Activated CD4-positive, alpha-beta T cell treated with anti-CD3 and anti-CD28 coated beads for 36 hours (primary cell): ENCODE data around the gene NGB. TPM values are rescaled to one million over a fixed set of nuclear protein-coding genes. Genes with fewer than 3 reads are reported as not detected.

Experiments used
- ATAC-seq: fragments of 200-7000 bp; cut with Tn5 transposase; one replicate; pipeline ENCODE4 v1.10.0; 2021; ENCODE audit warnings: mild to moderate bottlenecking, moderate library complexity
- CTCF ChIA-PET: fragments of 350-600 bp; sonication (Branson Sonifier 250); formaldehyde crosslinking; loops from one replicate; lab custom pipeline; 2021; ENCODE audit warnings: antibody characterized with exemption; lab: Charles Lee
- POLR2A ChIA-PET: fragments of 350-600 bp; sonication (Branson Sonifier 250); formaldehyde crosslinking; loops from one replicate; lab custom pipeline; 2021; ENCODE audit warnings: antibody characterized with exemption, inconsistent platforms; lab: Charles Lee
- DNase-seq: peaks from one replicate; pipeline ENCODE4 v3.0.0-alpha.2; 2020
- H3K27ac Mint-ChIP-seq: one replicate; pipeline ENCODE4 v1.8.0; 2021; ENCODE audit warnings: mixed read lengths
- H3K27me3 Mint-ChIP-seq: one replicate; pipeline ENCODE4 v1.8.0; 2021; ENCODE audit warnings: mixed read lengths
- H3K36me3 Mint-ChIP-seq: one replicate; pipeline ENCODE4 v1.8.0; 2021; ENCODE audit warnings: low read depth, mixed read lengths
- H3K4me1 Mint-ChIP-seq: one replicate; pipeline ENCODE4 v1.8.0; 2021; ENCODE audit warnings: mixed read lengths
- H3K4me3 Mint-ChIP-seq: one replicate; pipeline ENCODE4 v1.8.0; 2021; ENCODE audit warnings: mild to moderate bottlenecking, moderate library complexity, mixed read lengths
- H3K9me3 Mint-ChIP-seq: one replicate; pipeline ENCODE4 v1.8.0; 2021; ENCODE audit warnings: low read depth, mixed read lengths
- intact Hi-C, 2 experiments: fragments of 100-400 bp; cut with DNase I in 1 of 2; cut with micrococcal nuclease in 1 of 2; formaldehyde crosslinking; loops; one replicate each; pipeline versions ENCODE4 v1.14.2 to v1.15.1; 2022 to 2024; cut with DNase I, micrococcal nuclease
- total RNA-seq, 2 experiments: library from RNA; stranded (reverse); gene quantifications; one replicate each; pipeline ENCODE4 v1.2.3, GENCODE V29; 2021

The NGB gene
- total RNA-seq, 2 experiments from 2014 or later = not detected

DNA sequence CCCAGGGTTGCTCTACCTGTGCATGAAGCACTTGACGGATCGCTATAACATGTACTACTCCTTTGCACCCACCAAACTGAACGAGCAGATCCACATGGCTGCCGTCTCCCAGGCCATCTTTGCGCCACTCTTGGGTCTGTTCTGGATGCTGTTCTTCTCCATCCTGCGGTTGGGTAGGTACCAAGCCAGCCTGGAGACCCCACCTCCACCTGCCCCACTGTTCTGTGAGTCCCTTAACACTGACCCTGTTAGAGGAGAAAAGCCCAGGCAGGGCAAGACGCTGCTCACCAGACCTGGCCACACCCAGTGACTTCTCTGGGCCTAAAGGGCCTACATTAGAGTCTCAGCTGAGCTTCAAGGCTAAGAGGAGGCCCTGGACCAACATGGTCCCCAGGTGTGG, 21.7 kb downstream of the NGB start:
- intact Hi-C loops = no loop called here
- CTCF ChIA-PET = interaction anchor here (1.2 kb wide), 1 partner anchor 96 kb away, joined by 4 read pairs; no protein-coding TSS in a partner anchor
- no peaks in the 10 kb centered on the region for H3K4me1 Mint-ChIP-seq
- ATAC-seq (no peak), DNase-seq (no peak)
- no peaks in the 10 kb centered on the region for H3K27me3 Mint-ChIP-seq
- no peak overlapping the region for H3K4me3 Mint-ChIP-seq
- POLR2A ChIA-PET = no interaction called here
- no peaks in the 10 kb centered on the region for H3K36me3 Mint-ChIP-seq
- no peaks in the 10 kb centered on the region for H3K9me3 Mint-ChIP-seq
- H3K27ac Mint-ChIP-seq = no peak overlapping the region

DNA sequence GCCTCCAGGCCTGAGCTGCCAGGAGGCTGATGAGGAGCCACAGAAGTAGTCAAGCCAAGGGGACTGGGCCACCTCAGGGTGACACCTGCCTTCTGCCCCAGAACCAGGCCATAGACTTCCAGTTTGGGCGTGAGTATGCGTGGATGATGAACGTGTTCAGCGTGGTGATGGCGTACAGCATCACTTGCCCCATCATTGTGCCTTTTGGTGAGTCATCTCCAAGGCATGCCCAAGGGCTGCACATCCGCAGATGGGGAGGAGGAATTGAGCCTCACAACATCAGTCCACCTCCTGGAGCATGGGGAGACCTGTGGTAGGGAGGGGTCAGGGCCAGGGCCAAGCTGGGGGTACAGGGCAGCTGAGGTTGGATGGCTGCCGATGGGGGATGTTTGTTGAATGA, 22.3 kb downstream of the NGB start:
- no peak for ATAC-seq
- intact Hi-C loops = no loop called here
- Mint-ChIP-seq H3K4me1 (no peaks in the 10 kb centered on the region), H3K27ac (no peak overlapping the region), H3K4me3 (no peak overlapping the region), H3K9me3 (no peaks in the 10 kb centered on the region), H3K27me3 (no peaks in the 10 kb centered on the region), H3K36me3 (no peaks in the 10 kb centered on the region)
- ChIA-PET POLR2A (no interaction called here), CTCF (no interaction called here)
- DNase-seq = no peak

DNA sequence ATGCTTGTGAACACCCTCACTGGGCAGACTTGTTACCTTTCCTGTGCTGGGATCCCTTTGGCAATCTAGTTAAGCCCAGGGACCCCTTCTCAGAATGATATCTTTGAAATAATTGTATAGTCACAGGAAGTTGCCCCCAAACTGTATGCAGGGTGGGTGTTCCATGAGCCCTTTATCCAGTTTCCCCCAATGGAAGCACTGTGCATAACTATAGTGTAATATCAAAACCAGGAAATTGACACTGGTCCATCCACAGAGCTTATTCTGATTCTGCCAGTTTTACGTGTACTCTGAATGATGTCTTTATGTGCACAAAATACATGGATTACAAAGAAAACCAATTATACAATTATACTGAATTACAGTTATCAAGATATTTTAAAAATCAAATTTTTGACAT, 24.2 kb downstream of the NGB start:
- CTCF ChIA-PET = interaction anchor here (0.6 to 0.8 kb wide), 2 partner anchors 537 to 1687 kb away, joined by 3 to 5 read pairs; no protein-coding TSS in a partner anchor
- DNase-seq (no peak), ATAC-seq (no peak)
- Mint-ChIP-seq H3K4me3 (no peak overlapping the region), H3K4me1 (no peaks in the 10 kb centered on the region), H3K27ac (no peak overlapping the region), H3K27me3 (no peaks in the 10 kb centered on the region), H3K9me3 (no peaks in the 10 kb centered on the region), H3K36me3 (no peaks in the 10 kb centered on the region)
- intact Hi-C loops = no loop called here
- POLR2A ChIA-PET = no interaction called here

DNA sequence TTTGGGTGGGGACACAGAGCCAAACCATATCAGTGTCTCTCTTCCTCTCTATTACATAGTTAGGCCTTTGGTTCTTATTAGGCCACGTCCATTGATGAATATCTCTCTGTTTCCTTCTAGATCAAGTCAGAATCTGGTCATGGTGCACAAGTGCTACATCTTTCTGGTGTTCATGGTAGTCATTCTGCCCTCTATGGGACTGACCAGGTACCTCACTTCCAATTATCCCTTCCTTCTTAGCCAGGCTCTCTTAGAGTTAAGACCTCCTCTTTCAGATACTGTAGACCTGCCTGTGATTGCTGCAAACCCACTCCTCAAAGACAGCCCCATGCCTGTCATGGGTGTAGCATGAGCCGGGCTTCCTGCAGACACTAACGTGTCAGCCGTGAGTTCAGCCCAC, 25.2 kb downstream of the NGB start:
- intact Hi-C loops = no loop called here
- H3K9me3 Mint-ChIP-seq = no peaks in the 10 kb centered on the region
- DNase-seq (no peak), ATAC-seq (no peak)
- no peaks in the 10 kb centered on the region for H3K36me3 Mint-ChIP-seq
- H3K4me3 Mint-ChIP-seq = no peak overlapping the region
- no peaks in the 10 kb centered on the region for H3K4me1 Mint-ChIP-seq
- no peak overlapping the region for H3K27ac Mint-ChIP-seq
- CTCF ChIA-PET = interaction anchor here (0.8 kb wide), 1 partner anchor 1686 kb away, joined by 5 read pairs; no protein-coding TSS in a partner anchor
- no peaks in the 10 kb centered on the region for H3K27me3 Mint-ChIP-seq
- POLR2A ChIA-PET = no interaction called here

DNA sequence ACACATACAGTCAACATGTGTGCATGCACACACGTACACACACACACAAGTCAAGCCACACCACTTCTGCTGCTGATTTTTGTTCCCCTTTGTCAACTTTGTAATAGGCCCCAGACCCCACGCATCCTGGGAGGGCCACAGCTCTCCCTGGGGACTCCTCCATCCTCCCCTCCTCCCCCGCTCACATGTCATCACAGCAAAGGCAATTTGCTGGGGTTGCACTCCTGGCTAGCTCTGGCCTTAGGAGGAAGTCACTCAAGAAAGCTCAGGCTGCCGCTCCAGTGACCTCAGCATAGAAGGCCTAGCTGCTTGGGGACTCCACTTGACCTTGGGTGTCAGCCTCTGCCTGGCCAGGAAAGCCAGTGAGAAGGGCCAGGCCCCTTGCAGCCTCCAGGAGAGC, 27.2 kb downstream of the NGB start:
- CTCF ChIA-PET = no interaction called here
- DNase-seq (no peak), ATAC-seq (no peak)
- no peak overlapping the region for H3K4me3 Mint-ChIP-seq
- H3K9me3 Mint-ChIP-seq = no peaks in the 10 kb centered on the region
- H3K36me3 Mint-ChIP-seq = no peaks in the 10 kb centered on the region
- no peaks in the 10 kb centered on the region for H3K27me3 Mint-ChIP-seq
- POLR2A ChIA-PET = no interaction called here
- H3K27ac Mint-ChIP-seq = no peak overlapping the region
- H3K4me1 Mint-ChIP-seq = no peaks in the 10 kb centered on the region
- intact Hi-C loops = no loop called here

DNA sequence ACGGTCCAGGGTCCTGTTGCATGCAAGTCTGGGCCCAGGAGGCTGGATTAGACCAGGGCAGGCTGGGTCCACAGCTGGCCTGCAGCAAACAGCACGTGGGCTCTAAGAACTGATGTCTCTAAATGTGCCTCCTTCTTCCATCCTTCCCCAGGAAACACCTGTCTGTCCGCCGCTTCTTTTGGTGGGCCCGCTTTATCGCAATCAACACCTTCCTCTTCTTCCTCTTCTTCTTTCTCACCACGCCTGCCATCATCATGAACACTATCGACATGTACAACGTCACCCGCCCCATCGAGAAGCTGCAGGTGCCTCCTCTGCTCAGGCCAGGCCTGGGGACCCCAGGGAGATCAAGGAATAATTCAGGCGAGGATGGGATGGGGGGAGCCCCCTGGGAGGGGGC, 28.3 kb downstream of the NGB start:
- H3K4me3 Mint-ChIP-seq = no peak overlapping the region
- ATAC-seq (no peak), DNase-seq (no peak)
- H3K27me3 Mint-ChIP-seq = no peaks in the 10 kb centered on the region
- ChIA-PET CTCF (interaction anchor here (0.7 kb wide), 1 partner anchor 100 kb away, joined by 4 read pairs; no protein-coding TSS in a partner anchor), POLR2A (no interaction called here)
- no peak overlapping the region for H3K27ac Mint-ChIP-seq
- intact Hi-C loops = no loop called here
- no peaks in the 10 kb centered on the region for H3K4me1 Mint-ChIP-seq
- no peaks in the 10 kb centered on the region for H3K36me3 Mint-ChIP-seq
- H3K9me3 Mint-ChIP-seq = no peaks in the 10 kb centered on the region

DNA sequence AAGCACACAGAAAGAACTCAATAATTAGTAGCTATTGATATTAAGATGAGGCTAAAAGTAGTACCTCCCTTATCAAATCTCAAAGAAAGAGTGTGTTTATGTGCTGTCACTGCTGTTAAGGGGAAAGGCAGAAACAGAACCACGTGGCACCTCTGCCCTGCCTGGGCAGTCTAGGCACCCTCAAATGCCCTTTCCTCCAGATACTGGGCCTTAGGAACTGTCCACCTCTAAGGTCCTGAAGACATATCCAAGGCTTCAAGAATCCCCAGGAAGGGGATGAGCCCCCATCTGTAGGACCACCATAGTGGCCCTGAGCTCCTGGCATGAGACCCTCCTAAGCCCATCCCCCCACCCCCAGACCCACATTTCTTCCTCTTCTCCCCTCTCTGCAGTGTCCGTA, 29.1 kb downstream of the NGB start:
- H3K27me3 Mint-ChIP-seq = no peaks in the 10 kb centered on the region
- ChIA-PET POLR2A (no interaction called here), CTCF (interaction anchor here (0.7 kb wide), 1 partner anchor 100 kb away, joined by 4 read pairs; no protein-coding TSS in a partner anchor)
- no peak overlapping the region for H3K4me3 Mint-ChIP-seq
- no peak overlapping the region for H3K27ac Mint-ChIP-seq
- ATAC-seq (no peak), DNase-seq (no peak)
- intact Hi-C loops = no loop called here
- H3K4me1 Mint-ChIP-seq = no peaks in the 10 kb centered on the region
- H3K36me3 Mint-ChIP-seq = no peaks in the 10 kb centered on the region
- no peaks in the 10 kb centered on the region for H3K9me3 Mint-ChIP-seq

DNA sequence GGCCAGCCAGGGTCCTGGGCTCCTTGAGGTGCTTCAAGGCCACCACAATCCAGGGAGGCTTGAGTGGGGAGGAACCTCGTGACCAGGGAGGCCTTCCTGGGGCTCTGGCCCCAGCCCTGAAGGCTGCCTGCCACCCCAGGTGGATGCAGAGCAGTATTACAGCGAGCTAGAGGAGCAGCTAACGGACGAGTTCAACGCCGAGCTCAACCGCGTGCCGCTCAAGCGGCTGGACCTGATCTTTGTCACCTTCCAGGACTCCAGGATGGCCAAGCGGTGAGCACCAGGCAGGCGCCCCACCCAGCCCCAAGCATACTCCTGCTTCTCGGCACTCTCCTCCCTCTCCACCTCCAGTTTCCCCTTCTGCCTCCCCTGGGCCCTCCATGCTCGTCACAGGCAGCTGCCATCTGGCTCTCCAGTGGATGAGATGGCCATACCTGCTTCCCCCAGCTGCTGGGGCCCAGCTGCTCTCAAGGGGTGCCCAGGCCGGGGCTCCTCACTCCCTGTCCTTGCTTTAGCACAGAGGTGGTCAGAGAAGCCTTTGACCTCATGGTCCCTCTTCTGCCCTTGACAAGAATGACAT, 30.6 kb downstream of the NGB start:
- intact Hi-C loops = no loop called here
- Mint-ChIP-seq H3K36me3 (no peaks in the 10 kb centered on the region), H3K27ac (no peak overlapping the region), H3K4me3 (no peak overlapping the region), H3K4me1 (no peaks in the 10 kb centered on the region), H3K27me3 (no peaks in the 10 kb centered on the region), H3K9me3 (no peaks in the 10 kb centered on the region)
- no peak for ATAC-seq
- ChIA-PET POLR2A (no interaction called here), CTCF (no interaction called here)
- DNase-seq = no peak

DNA sequence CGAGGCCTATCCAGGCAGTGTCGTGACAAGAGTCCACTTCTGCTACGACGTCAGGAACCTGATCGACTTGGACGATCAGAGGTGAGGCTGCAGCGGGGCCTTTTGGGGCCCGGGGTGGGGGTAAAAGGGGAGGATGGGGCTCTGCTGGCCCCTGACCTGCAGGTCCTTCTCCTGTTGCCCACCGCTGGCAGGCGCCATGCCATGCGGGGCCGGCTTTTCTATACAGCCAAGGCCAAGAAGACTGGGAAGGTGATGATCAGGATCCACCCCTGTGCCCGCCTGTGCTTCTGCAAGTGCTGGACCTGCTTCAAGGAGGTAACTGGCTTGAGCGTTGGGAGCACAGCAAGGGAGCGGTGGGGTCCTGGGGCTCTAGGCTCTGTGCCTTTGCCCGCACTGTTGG, 31.6 kb downstream of the NGB start:
- no peaks in the 10 kb centered on the region for H3K27me3 Mint-ChIP-seq
- CTCF ChIA-PET = interaction anchor here (0.6 kb wide), 1 partner anchor 429 kb away, joined by 4 read pairs; no protein-coding TSS in a partner anchor
- no peak overlapping the region for H3K27ac Mint-ChIP-seq
- DNase-seq (no peak), ATAC-seq (no peak)
- no peaks in the 10 kb centered on the region for H3K9me3 Mint-ChIP-seq
- intact Hi-C loops = no loop called here
- no peaks in the 10 kb centered on the region for H3K4me1 Mint-ChIP-seq
- POLR2A ChIA-PET = no interaction called here
- H3K4me3 Mint-ChIP-seq = no peak overlapping the region
- H3K36me3 Mint-ChIP-seq = no peaks in the 10 kb centered on the region

DNA sequence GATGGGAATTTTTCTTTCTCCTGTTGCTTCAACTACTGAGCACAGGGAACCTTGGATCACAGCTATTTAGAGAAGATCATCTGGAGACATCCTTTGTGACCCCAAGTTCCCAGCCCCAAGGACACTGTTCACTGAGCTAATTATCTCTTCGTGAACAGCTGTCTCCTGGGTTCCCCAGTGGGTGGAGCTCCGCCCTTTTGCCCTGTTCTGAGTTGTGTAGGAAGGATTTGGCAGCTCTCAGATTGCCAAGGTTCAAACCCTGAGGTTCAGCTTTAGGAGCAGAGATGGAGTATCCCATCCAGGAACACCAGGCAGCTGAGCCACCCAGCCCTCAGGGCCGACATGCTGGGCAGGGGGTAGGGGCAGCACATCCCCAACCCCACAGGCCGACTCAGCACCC, 32.0 kb downstream of the NGB start:
- DNase-seq (no peak), ATAC-seq (no peak)
- intact Hi-C loops = no loop called here
- H3K4me3 Mint-ChIP-seq = no peak overlapping the region
- H3K36me3 Mint-ChIP-seq = no peaks in the 10 kb centered on the region
- ChIA-PET CTCF (interaction anchor here (0.6 kb wide), 1 partner anchor 429 kb away, joined by 4 read pairs; no protein-coding TSS in a partner anchor), POLR2A (interaction anchor here (0.6 kb wide), 1 partner anchor 105 kb away, joined by 3 read pairs; no protein-coding TSS in a partner anchor)
- no peaks in the 10 kb centered on the region for H3K27me3 Mint-ChIP-seq
- H3K4me1 Mint-ChIP-seq = no peaks in the 10 kb centered on the region
- no peak overlapping the region for H3K27ac Mint-ChIP-seq
- H3K9me3 Mint-ChIP-seq = no peaks in the 10 kb centered on the region

DNA sequence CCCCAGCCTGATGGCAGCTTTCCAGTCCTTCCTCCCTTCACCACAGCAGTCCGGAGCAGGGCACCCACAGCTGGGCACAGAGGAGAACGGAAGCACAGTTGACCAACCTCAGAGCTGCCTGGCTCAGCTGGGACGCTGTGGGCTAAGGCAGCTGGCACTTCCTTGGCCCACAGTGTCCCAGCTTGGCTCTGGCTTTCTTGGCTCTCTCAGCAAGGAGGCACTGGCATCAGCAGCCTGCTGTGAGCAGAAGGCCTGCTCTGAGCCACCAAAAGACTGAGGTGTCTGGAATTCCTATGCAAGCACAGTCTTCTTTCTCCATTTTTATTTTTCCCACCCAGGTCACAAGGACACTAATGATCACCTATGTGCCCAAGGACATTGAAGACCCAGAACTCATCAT, 32.6 kb downstream of the NGB start:
- DNase-seq = no peak
- no peaks in the 10 kb centered on the region for H3K4me1 Mint-ChIP-seq
- H3K27me3 Mint-ChIP-seq = no peaks in the 10 kb centered on the region
- no peak overlapping the region for H3K4me3 Mint-ChIP-seq
- H3K9me3 Mint-ChIP-seq = no peaks in the 10 kb centered on the region
- no peak overlapping the region for H3K27ac Mint-ChIP-seq
- CTCF ChIA-PET = interaction anchor here (0.6 kb wide), 1 partner anchor 145 kb away, joined by 4 read pairs; no protein-coding TSS in a partner anchor
- no peaks in the 10 kb centered on the region for H3K36me3 Mint-ChIP-seq
- intact Hi-C loops = no loop called here
- ATAC-seq = no peak
- POLR2A ChIA-PET = interaction anchor here (0.6 kb wide), 1 partner anchor 104 kb away, joined by 3 read pairs; no protein-coding TSS in a partner anchor

DNA sequence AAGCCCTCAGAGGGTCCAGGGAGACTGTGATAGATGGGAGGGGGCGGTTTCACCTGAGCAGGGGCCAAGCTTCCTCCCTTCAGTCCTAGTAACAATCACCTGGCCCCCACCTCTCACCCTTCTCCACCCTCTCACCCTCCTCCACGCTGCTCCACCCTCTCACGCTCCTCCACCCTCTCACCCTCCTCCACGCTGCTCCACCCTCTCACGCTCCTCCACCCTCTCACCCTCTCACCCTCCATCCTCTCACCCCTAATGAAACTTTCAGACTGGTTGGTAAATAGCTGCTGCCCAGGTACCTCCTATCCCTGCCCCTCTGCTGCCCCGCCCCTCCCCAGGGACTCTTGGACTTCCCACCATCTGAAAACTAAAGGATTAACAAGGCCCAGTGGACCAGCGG, 34.2 kb downstream of the NGB start:
- POLR2A ChIA-PET = no interaction called here
- DNase-seq = no peak
- Mint-ChIP-seq H3K9me3 (no peaks in the 10 kb centered on the region), H3K27ac (no peak overlapping the region), H3K4me1 (no peaks in the 10 kb centered on the region), H3K36me3 (no peaks in the 10 kb centered on the region), H3K27me3 (no peaks in the 10 kb centered on the region), H3K4me3 (no peak overlapping the region)
- intact Hi-C loops = no loop called here
- ATAC-seq = no peak
- CTCF ChIA-PET = no interaction called here
